NCI-H1417 (cell line): Measurements from ENCODE around the gene OPN1LW.
"Not testable (repeated sequence)": the region's sequence is repeated elsewhere in the genome, so short reads cannot be mapped to it uniquely, and the experiment has no call there.

Source experiments
- DNase-seq, 3 experiments: peaks; one replicate each; lab custom pipeline; 2025; lab: John Stamatoyannopoulos, UW

The OPN1LW gene

GRCh38 chrX:154144010-154144409 is at the start of gene OPN1LW:
OPN1LW (plus strand) TSS chrX:154144243; CDS start chrX:154144284, 41 bp downstream.
- DNase-seq: not testable (repeated sequence)

- no peak for DNase-seq
Measured at GRCh38 chrX:154094833-154095232, 49.2 kb upstream of the OPN1LW start.

GRCh38 chrX:154096140-154097002 is 47.7 kb upstream of the OPN1LW start:
- DNase-seq: no peak

GRCh38 chrX:154097003-154097588 is 46.9 kb upstream of the OPN1LW start:
- DNase-seq: peak; percentile 82 to 86 (median 85)

- peak; percentile 87 to 99 (median 95) for DNase-seq
Measured at GRCh38 chrX:154097589-154098541, 46.2 kb upstream of the OPN1LW start, which contains the start of gene MECP2. MECP2 (minus strand) TSS chrX:154097717.

GRCh38 chrX:154098551-154098950 is 45.5 kb upstream of the OPN1LW start:
- DNase-seq: no peak

GRCh38 chrX:154113729-154114128 is 30.3 kb upstream of the OPN1LW start:
- DNase-seq: no peak

- no peak for DNase-seq
Measured at GRCh38 chrX:154114652-154115051, 29.4 kb upstream of the OPN1LW start.

GRCh38 chrX:154115071-154115470 is 29.0 kb upstream of the OPN1LW start:
- DNase-seq: no peak

- DNase-seq: no peak
Measured at GRCh38 chrX:154115750-154116149, 28.3 kb upstream of the OPN1LW start.

GRCh38 chrX:154116426-154117211 is 27.4 kb upstream of the OPN1LW start:
- peak in 1 of 3 experiments; percentile 52 for DNase-seq

GRCh38 chrX:154117566-154117965 is 26.5 kb upstream of the OPN1LW start:
- DNase-seq: no peak

- DNase-seq: no peak
Measured at GRCh38 chrX:154120567-154120966, 23.5 kb upstream of the OPN1LW start.

GRCh38 chrX:154121207-154121606 is 22.8 kb upstream of the OPN1LW start:
- no peak for DNase-seq

GRCh38 chrX:154121961-154122360 is 22.1 kb upstream of the OPN1LW start:
- DNase-seq: no peak

GRCh38 chrX:154123241-154124219 is 20.5 kb upstream of the OPN1LW start:
- no peak for DNase-seq

GRCh38 chrX:154125391-154126040 is 18.5 kb upstream of the OPN1LW start:
- no peak for DNase-seq

GRCh38 chrX:154126101-154126500 is 17.9 kb upstream of the OPN1LW start:
- no peak for DNase-seq

- DNase-seq: no peak
Measured at GRCh38 chrX:154131955-154132354, 12.1 kb upstream of the OPN1LW start.

GRCh38 chrX:154132366-154132765 is 11.7 kb upstream of the OPN1LW start:
- DNase-seq: no peak
